GM23338 (cell line): ENCODE measurements around the gene ZBTB24. TPM values are rescaled to one million over a fixed set of nuclear protein-coding genes. Genes with fewer than 3 reads are reported as not detected.
A peak's percentile ranks its signal among the peaks of the same experiment; 100 is the strongest.

Experiments used
- ATAC-seq: fragments of 200-7000 bp; cut with Tn5 transposase; 3 replicates; pipeline ENCODE4 v1.9.1; 2020
- DNase-seq: peaks from one replicate; pipeline ENCODE4 v3.0.0-alpha.2; 2015; ENCODE audit warnings: low spot score
- H2AFZ ChIP-seq: fragments of 200-600 bp; sonication (generic); 2 replicates; pipeline ENCODE4 v1.8.0; 2016; ENCODE audit warnings: antibody characterized with exemption, mild to moderate bottlenecking, moderate library complexity
- H3F3A ChIP-seq: fragments of 200-600 bp; sonication (generic); replicated peaks from 2 replicates; pipeline ENCODE4 v1.8.0; 2017; ENCODE audit warnings: antibody characterized with exemption, mixed run types, low read depth
- H3K27ac ChIP-seq: fragments of 200-600 bp; sonication (generic); 2 replicates; pipeline ENCODE4 v1.6.1; 2016; ENCODE audit warnings: low read depth
- H3K27me3 ChIP-seq: fragments of 200-600 bp; sonication (generic); 2 replicates; pipeline ENCODE4 v1.8.0; 2016; ENCODE audit warnings: mild to moderate bottlenecking, mixed run types, moderate library complexity; ENCODE audit not compliant: insufficient read depth
- H3K36me3 ChIP-seq: fragments of 200-600 bp; sonication (generic); 2 replicates; pipeline ENCODE4 v1.8.0; 2016; ENCODE audit warnings: mild to moderate bottlenecking; ENCODE audit not compliant: insufficient read depth
- H3K4me1 ChIP-seq: fragments of 200-600 bp; sonication (generic); 2 replicates; pipeline ENCODE4 v1.8.0; 2016; ENCODE audit warnings: mild to moderate bottlenecking, moderate library complexity; ENCODE audit not compliant: insufficient read depth
- H3K4me2 ChIP-seq: fragments of 200-600 bp; sonication (generic); 2 replicates; pipeline ENCODE4 v1.7.1; 2017; ENCODE audit warnings: mixed run types
- H3K4me3 ChIP-seq: fragments of 200-600 bp; sonication (generic); 2 replicates; pipeline ENCODE4 v1.6.1; 2016; ENCODE audit warnings: mixed run types
- H3K79me2 ChIP-seq: fragments of 200-600 bp; sonication (generic); replicated peaks from 2 replicates; pipeline ENCODE4 v1.8.0; 2017; ENCODE audit warnings: mild to moderate bottlenecking; ENCODE audit not compliant: insufficient read depth
- H3K9me2 ChIP-seq: fragments of 200-600 bp; sonication (generic); 2 replicates; pipeline ENCODE4 v1.8.0; 2017; ENCODE audit not compliant: insufficient read depth
- H4K20me1 ChIP-seq: fragments of 200-600 bp; sonication (generic); replicated peaks from 2 replicates; pipeline ENCODE4 v1.8.0; 2017; ENCODE audit warnings: mild to moderate bottlenecking; ENCODE audit not compliant: insufficient read depth
- H3K27ac Mint-ChIP-seq: 2 replicates; pipeline ENCODE4 v1.8.0; 2020; ENCODE audit warnings: inconsistent platforms, mild to moderate bottlenecking, moderate library complexity, mixed read lengths
- H3K27me3 Mint-ChIP-seq: 3 replicates; pipeline ENCODE4 v1.8.0; 2022; ENCODE audit warnings: low read depth, mild to moderate bottlenecking, moderate library complexity, mixed read lengths, inconsistent platforms; ENCODE audit not compliant: insufficient read depth, poor library complexity
- H3K36me3 Mint-ChIP-seq: 3 replicates; pipeline ENCODE4 v1.8.0; 2021; ENCODE audit warnings: low read depth, mild to moderate bottlenecking, inconsistent platforms, moderate library complexity, mixed read lengths
- H3K4me1 Mint-ChIP-seq: 3 replicates; pipeline ENCODE4 v1.8.0; 2020; ENCODE audit warnings: mild to moderate bottlenecking, inconsistent platforms, mixed read lengths
- H3K4me3 Mint-ChIP-seq: 3 replicates; pipeline ENCODE4 v1.8.0; 2021; ENCODE audit warnings: moderate library complexity, mild to moderate bottlenecking, inconsistent platforms, mixed read lengths
- H3K9me3 Mint-ChIP-seq: 3 replicates; pipeline ENCODE4 v1.8.0; 2020; ENCODE audit warnings: moderate library complexity, mild to moderate bottlenecking, inconsistent platforms, mixed read lengths
- CREB1 ChIP-seq: fragments of 250-450 bp; sonication (Bioruptor Pico); IDR thresholded peaks from 2 replicates; pipeline ENCODE4 v1.5.0; 2020; ENCODE audit warnings: low read depth, mild to moderate bottlenecking, moderate library complexity
- EZH2 ChIP-seq: fragments of 200-600 bp; sonication (generic); IDR thresholded peaks from one replicate; pipeline ENCODE4 v1.8.0; 2017; ENCODE audit warnings: antibody characterized with exemption, mild to moderate bottlenecking, low read depth; ENCODE audit not compliant: unreplicated experiment
- EZH2phosphoT487 ChIP-seq: fragments of 200-600 bp; sonication (generic); IDR thresholded peaks from one replicate; pipeline ENCODE4 v1.8.1; 2018; ENCODE audit warnings: antibody characterized with exemption; ENCODE audit not compliant: unreplicated experiment
- JUNB ChIP-seq: IDR thresholded peaks from one replicate; pipeline ENCODE4 v1.6.1; 2016; ENCODE audit warnings: antibody characterized with exemption; ENCODE audit not compliant: unreplicated experiment
- NANOG ChIP-seq: IDR thresholded peaks from 2 replicates; pipeline ENCODE4 v1.6.1; 2016; ENCODE audit warnings: antibody characterized with exemption, borderline replicate concordance
- POLR2AphosphoS5 ChIP-seq: IDR thresholded peaks from 2 replicates; pipeline ENCODE4 v1.6.1; 2016; ENCODE audit warnings: antibody characterized with exemption, low read depth
- STAT1 ChIP-seq: IDR thresholded peaks from one replicate; pipeline ENCODE4 v1.6.1; 2016; ENCODE audit warnings: antibody characterized with exemption; ENCODE audit not compliant: unreplicated experiment
- ZNF114 ChIP-seq: fragments of 250-450 bp; sonication (Bioruptor Pico); IDR thresholded peaks from 2 replicates; pipeline ENCODE4 v1.5.0; 2020; ENCODE audit warnings: mild to moderate bottlenecking, moderate library complexity
- ZNF331 ChIP-seq: fragments of 250-450 bp; sonication (Bioruptor Pico); IDR thresholded peaks from 2 replicates; pipeline ENCODE4 v1.5.0; 2020; ENCODE audit warnings: low read depth, mild to moderate bottlenecking, moderate library complexity
- polyA plus RNA-seq: library from polyadenylated mRNA; unstranded; fragments of >200 nt; fragmentation: Nextera tagmentation; extraction: Ambion mirVana; gene quantifications from 2 replicates; pipeline ENCODE4 v1.2.1, GENCODE V29; 2016
- total RNA-seq: library from RNA; depleted of rRNA; stranded (reverse); fragments of >200 nt; shearing (Covaris generic); gene quantifications from 2 replicates; pipeline ENCODE4 v1.2.3, GENCODE V29; 2014
- TF ChIP-seq, protein P1 (sequence below): IDR thresholded peaks from 2 replicates; pipeline ENCODE4 v1.6.1; 2016; ENCODE audit warnings: antibody characterized with exemption
- TF ChIP-seq, protein P2 (sequence below): fragments of 250-450 bp; sonication (Bioruptor Pico); IDR thresholded peaks from 2 replicates; pipeline ENCODE4 v1.5.0; 2020; ENCODE audit warnings: mild to moderate bottlenecking, moderate library complexity
- TF ChIP-seq, protein P3 (sequence below), 2 experiments: fragments of 200-600 bp in 1 of 2; sonication (generic) in 1 of 2; conservative IDR thresholded peaks; 2 replicates each; pipeline versions ENCODE4 v1.5.1 to v1.6.1; 2016 to 2017; ENCODE audit warnings: antibody characterized with exemption in 2 of 2, low read depth in 2 of 2, mild to moderate bottlenecking in 2 of 2, moderate library complexity in 1 of 2
- TF ChIP-seq, protein P4 (sequence below): IDR thresholded peaks from one replicate; pipeline ENCODE4 v1.6.1; 2018; ENCODE audit warnings: antibody characterized with exemption; ENCODE audit not compliant: unreplicated experiment

The ZBTB24 gene
- total and polyA plus RNA-seq, 2 experiments from 2014 or later = 7.9 to 22.0 TPM

DNA sequence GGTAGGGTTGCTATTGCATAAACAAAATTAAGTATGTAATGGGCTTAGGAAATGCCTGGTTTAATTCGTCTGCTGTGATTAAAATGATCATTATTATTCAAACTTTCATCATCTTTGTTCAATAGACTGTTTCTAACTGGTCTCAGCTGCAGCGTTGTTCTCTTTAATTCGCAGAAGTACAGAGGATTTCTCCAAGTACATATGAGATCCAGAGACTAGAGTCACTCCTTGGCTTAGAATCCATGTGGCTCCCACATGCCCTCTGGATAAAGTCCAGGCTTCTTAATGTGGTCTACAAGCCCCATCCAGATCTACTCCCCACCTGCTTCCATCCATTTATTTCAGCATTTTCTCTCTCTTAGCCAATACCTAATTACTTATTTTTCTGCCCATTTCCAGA is 1.1 kb upstream of the ZBTB24 start:
- no peak overlapping the region for H3K27ac ChIP-seq
- peaks cover 20% of the 10 kb centered on the region for H4K20me1 ChIP-seq
- Mint-ChIP-seq H3K36me3 (peaks cover 29% of the 10 kb centered on the region), H3K4me1 (peaks cover 39% of the 10 kb centered on the region), H3K27me3 (peaks cover 2% of the 10 kb centered on the region), H3K9me3 (no peaks in the 10 kb centered on the region), H3K27ac (no peak overlapping the region), H3K4me3 (peak overlapping the region; percentile 70)
- H3K27me3 ChIP-seq = no peaks in the 10 kb centered on the region
- ATAC-seq (no peak), DNase-seq (no peak)
- peaks cover 19% of the 10 kb centered on the region; the same call in 1 of the 2 replicates for H3K36me3 ChIP-seq
- H3K9me2 ChIP-seq = no peaks in the 10 kb centered on the region
- peaks cover 37% of the 10 kb centered on the region for H3K79me2 ChIP-seq
- H3K4me3 ChIP-seq = peak overlapping the region; percentile 60
- H3K4me2 ChIP-seq = peak overlapping the region; percentile 85
- TF ChIP-seq ZNF114 (no peak), ZNF331 (CRISPR knock-in tag) (no peak), STAT1 (no peak), EZH2 (no peak), CREB1 (CRISPR knock-in tag) (no peak), POLR2AphosphoS5 (no peak), NANOG (no peak), EZH2phosphoT487 (no peak), JUNB (no peak)
- TF ChIP-seq, protein P1, sequence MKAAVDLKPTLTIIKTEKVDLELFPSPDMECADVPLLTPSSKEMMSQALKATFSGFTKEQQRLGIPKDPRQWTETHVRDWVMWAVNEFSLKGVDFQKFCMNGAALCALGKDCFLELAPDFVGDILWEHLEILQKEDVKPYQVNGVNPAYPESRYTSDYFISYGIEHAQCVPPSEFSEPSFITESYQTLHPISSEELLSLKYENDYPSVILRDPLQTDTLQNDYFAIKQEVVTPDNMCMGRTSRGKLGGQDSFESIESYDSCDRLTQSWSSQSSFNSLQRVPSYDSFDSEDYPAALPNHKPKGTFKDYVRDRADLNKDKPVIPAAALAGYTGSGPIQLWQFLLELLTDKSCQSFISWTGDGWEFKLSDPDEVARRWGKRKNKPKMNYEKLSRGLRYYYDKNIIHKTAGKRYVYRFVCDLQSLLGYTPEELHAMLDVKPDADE = no peak
- TF ChIP-seq, protein P2, sequence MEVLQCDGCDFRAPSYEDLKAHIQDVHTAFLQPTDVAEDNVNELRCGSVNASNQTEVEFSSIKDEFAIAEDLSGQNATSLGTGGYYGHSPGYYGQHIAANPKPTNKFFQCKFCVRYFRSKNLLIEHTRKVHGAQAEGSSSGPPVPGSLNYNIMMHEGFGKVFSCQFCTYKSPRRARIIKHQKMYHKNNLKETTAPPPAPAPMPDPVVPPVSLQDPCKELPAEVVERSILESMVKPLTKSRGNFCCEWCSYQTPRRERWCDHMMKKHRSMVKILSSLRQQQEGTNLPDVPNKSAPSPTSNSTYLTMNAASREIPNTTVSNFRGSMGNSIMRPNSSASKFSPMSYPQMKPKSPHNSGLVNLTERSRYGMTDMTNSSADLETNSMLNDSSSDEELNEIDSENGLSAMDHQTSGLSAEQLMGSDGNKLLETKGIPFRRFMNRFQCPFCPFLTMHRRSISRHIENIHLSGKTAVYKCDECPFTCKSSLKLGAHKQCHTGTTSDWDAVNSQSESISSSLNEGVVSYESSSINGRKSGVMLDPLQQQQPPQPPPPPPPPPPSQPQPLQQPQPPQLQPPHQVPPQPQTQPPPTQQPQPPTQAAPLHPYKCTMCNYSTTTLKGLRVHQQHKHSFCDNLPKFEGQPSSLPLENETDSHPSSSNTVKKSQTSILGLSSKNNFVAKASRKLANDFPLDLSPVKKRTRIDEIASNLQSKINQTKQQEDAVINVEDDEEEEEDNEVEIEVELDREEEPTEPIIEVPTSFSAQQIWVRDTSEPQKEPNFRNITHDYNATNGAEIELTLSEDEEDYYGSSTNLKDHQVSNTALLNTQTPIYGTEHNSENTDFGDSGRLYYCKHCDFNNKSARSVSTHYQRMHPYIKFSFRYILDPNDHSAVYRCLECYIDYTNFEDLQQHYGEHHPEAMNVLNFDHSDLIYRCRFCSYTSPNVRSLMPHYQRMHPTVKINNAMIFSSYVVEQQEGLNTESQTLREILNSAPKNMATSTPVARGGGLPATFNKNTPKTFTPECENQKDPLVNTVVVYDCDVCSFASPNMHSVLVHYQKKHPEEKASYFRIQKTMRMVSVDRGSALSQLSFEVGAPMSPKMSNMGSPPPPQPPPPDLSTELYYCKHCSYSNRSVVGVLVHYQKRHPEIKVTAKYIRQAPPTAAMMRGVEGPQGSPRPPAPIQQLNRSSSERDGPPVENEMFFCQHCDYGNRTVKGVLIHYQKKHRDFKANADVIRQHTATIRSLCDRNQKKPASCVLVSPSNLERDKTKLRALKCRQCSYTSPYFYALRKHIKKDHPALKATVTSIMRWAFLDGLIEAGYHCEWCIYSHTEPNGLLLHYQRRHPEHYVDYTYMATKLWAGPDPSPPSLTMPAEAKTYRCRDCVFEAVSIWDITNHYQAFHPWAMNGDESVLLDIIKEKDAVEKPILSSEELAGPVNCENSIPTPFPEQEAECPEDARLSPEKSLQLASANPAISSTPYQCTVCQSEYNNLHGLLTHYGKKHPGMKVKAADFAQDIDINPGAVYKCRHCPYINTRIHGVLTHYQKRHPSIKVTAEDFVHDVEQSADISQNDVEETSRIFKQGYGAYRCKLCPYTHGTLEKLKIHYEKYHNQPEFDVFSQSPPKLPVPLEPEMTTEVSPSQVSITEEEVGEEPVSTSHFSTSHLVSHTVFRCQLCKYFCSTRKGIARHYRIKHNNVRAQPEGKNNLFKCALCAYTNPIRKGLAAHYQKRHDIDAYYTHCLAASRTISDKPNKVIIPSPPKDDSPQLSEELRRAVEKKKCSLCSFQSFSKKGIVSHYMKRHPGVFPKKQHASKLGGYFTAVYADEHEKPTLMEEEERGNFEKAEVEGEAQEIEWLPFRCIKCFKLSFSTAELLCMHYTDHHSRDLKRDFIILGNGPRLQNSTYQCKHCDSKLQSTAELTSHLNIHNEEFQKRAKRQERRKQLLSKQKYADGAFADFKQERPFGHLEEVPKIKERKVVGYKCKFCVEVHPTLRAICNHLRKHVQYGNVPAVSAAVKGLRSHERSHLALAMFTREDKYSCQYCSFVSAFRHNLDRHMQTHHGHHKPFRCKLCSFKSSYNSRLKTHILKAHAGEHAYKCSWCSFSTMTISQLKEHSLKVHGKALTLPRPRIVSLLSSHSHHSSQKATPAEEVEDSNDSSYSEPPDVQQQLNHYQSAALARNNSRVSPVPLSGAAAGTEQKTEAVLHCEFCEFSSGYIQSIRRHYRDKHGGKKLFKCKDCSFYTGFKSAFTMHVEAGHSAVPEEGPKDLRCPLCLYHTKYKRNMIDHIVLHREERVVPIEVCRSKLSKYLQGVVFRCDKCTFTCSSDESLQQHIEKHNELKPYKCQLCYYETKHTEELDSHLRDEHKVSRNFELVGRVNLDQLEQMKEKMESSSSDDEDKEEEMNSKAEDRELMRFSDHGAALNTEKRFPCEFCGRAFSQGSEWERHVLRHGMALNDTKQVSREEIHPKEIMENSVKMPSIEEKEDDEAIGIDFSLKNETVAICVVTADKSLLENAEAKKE (CRISPR knock-in tag) = no peak
- TF ChIP-seq, protein P3, sequence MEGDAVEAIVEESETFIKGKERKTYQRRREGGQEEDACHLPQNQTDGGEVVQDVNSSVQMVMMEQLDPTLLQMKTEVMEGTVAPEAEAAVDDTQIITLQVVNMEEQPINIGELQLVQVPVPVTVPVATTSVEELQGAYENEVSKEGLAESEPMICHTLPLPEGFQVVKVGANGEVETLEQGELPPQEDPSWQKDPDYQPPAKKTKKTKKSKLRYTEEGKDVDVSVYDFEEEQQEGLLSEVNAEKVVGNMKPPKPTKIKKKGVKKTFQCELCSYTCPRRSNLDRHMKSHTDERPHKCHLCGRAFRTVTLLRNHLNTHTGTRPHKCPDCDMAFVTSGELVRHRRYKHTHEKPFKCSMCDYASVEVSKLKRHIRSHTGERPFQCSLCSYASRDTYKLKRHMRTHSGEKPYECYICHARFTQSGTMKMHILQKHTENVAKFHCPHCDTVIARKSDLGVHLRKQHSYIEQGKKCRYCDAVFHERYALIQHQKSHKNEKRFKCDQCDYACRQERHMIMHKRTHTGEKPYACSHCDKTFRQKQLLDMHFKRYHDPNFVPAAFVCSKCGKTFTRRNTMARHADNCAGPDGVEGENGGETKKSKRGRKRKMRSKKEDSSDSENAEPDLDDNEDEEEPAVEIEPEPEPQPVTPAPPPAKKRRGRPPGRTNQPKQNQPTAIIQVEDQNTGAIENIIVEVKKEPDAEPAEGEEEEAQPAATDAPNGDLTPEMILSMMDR (conservative IDR thresholded peaks at IDR 0.05; ENCODE audit: low read depth in 2 of 2) = no peak
- TF ChIP-seq, protein P4, sequence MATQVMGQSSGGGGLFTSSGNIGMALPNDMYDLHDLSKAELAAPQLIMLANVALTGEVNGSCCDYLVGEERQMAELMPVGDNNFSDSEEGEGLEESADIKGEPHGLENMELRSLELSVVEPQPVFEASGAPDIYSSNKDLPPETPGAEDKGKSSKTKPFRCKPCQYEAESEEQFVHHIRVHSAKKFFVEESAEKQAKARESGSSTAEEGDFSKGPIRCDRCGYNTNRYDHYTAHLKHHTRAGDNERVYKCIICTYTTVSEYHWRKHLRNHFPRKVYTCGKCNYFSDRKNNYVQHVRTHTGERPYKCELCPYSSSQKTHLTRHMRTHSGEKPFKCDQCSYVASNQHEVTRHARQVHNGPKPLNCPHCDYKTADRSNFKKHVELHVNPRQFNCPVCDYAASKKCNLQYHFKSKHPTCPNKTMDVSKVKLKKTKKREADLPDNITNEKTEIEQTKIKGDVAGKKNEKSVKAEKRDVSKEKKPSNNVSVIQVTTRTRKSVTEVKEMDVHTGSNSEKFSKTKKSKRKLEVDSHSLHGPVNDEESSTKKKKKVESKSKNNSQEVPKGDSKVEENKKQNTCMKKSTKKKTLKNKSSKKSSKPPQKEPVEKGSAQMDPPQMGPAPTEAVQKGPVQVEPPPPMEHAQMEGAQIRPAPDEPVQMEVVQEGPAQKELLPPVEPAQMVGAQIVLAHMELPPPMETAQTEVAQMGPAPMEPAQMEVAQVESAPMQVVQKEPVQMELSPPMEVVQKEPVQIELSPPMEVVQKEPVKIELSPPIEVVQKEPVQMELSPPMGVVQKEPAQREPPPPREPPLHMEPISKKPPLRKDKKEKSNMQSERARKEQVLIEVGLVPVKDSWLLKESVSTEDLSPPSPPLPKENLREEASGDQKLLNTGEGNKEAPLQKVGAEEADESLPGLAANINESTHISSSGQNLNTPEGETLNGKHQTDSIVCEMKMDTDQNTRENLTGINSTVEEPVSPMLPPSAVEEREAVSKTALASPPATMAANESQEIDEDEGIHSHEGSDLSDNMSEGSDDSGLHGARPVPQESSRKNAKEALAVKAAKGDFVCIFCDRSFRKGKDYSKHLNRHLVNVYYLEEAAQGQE = no peak
- no peaks in the 10 kb centered on the region for H3F3A ChIP-seq
- peaks cover 34% of the 10 kb centered on the region for H3K4me1 ChIP-seq
- H2AFZ ChIP-seq = peak overlapping the region; percentile 86
